HG03159 (cell line): ENCODE results near the gene OOSP4B.
"Not testable (repeated sequence)": the region's sequence is repeated elsewhere in the genome, so short reads cannot be mapped to it uniquely, and the experiment has no call there.

Experiments
- ATAC-seq: cut with Tn5 transposase; IDR thresholded peaks from one replicate; pipeline ENCODE4 v1.9.1; 2021; ENCODE audit warnings: mild to moderate bottlenecking, moderate library complexity; ENCODE audit not compliant: unreplicated experiment

OOSP4B gene

DNA sequence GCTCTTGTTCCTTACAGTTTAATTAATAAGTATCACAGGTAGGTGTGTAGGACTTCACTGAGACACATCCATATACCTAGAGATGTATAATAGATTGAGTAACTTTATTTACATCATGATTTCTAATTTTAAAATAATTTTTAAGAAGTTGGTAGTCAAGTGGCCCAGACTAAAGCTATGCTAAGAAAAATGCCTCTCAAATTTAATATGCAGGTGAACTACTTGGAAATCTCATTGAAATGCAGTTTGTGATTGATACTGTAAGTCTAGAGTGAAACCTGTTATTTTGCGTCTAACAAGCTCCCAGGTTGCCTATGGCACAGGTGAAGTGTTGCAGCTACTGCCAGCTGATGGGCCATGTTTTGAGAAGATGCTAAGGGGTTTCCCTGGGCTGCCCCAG, at the start of gene OOSP4B:
OOSP4B (plus strand) TSS at position 301 of the 400 bp plus-strand sequence.
- ATAC-seq, result no peak

GRCh38 chr11:59967677-59968394, 49.1 kb upstream of the OOSP4B start:
- no peak for ATAC-seq

- no peak for ATAC-seq
These were observed 48.6 kb upstream of the OOSP4B start for GRCh38 chr11:59968395-59968783.

- ATAC-seq, result no peak
These were observed 43.9 kb upstream of the OOSP4B start for GRCh38 chr11:59973097-59973496.

- ATAC-seq, result no peak
These were observed 35.7 kb upstream of the OOSP4B start for GRCh38 chr11:59981106-59981770.

DNA sequence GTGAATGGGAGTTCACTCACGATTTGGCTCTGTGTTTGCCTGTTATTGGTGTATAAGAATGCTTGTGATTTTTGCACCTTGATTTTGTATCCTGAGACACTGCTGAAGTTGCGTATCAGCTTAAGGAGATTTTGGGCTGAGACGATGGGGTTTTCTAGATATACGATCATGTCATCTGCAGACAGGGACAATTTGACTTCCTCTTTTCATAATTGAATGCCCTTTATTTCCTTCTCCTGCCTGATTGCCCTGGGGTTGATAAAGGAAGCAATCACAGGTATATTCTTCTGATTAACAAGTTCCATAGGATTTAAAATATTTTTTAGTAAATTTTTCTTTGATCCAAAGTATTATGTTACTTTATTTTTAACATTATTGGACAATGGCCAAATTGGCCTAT, 34.9 kb upstream of the OOSP4B start:
- ATAC-seq, result not testable (repeated sequence)

GRCh38 chr11:59983212-59983611, 33.8 kb upstream of the OOSP4B start:
- ATAC-seq, result no peak

DNA sequence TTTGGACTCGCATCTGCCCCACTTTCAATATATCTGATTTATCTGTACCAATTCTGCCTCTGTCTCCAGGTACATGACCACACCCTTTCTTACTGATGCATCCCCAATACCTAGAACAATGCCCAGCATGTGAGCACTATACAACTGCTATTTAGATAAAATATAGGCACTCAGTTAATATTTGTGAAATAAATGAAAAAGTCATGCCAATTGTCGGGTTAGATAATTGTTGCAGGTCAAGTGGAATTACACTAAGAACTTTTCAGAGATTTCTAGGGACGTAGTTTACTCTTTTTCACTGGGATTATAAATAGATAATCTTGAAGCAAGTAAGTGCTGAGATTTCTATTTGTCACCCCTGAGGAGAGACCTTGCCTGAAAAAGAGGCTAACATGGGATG, 32.6 kb upstream of the OOSP4B start:
- ATAC-seq, result no peak

GRCh38 chr11:59990421-59990820, 26.6 kb upstream of the OOSP4B start:
- ATAC-seq, result no peak

GRCh38 chr11:59992425-59992824, 24.6 kb upstream of the OOSP4B start:
- no peak for ATAC-seq

GRCh38 chr11:59997800-59998199, 19.2 kb upstream of the OOSP4B start:
- ATAC-seq, result no peak

DNA sequence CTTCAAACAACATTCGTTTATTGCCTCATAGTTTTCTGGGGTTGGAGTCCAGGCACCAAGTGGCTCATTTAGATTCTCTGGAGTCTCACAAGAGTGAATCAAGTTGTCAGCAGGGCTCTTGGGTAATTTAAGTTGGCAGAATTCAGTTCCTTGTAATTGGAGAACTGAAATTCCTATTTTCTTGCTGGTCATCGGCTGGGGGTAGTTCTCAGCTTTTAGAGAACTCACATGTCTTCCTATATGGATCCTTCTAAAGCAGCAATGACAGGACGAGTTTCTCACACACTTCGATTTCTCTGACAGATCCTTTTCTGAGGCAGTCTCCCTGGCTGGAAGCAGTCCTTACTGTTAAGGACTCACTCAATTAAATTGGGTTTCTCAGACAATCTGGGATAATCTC, 17.3 kb upstream of the OOSP4B start:
- ATAC-seq, result no peak

DNA sequence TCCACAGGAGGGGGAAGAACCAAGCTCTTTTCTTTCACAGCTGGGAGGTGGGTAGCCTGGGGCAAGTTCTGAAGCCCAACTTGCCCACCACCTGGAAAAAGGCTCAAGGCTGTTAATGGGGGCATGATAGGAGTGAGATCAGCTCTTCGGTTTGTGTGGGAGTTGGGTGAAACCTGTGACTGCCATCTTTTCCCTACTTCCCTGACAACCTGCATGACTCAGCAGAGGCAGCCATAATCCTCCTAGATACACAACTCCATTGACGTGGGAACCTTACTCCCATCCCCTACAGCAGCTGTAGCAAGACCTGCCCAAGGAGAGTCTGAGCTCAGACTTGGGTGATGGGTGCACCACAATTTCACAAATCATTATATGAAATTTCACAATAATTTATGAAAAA, 13.3 kb upstream of the OOSP4B start:
- ATAC-seq, result no peak

DNA sequence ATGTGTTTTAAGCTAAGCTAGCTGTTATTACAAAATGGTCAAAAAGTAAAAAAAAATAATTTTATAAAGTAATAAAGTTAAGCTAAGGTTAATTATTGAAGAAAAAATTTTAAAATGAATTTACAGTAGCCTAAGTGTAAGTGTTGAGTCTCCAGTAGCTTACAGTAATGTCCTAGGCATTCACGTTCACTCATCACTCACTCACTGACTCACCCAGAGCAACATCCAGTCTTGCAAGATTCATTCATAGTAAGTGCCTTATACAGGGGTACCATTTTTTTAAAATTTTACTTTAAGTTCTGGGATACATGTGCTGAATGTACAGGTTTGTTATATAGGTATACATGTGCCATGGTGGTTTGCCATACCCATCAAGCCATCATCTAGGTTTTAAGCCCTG, 11.6 kb upstream of the OOSP4B start:
- no peak for ATAC-seq

- no peak for ATAC-seq
These were observed 1.1 kb downstream of the OOSP4B start for GRCh38 chr11:60018058-60018457.

DNA sequence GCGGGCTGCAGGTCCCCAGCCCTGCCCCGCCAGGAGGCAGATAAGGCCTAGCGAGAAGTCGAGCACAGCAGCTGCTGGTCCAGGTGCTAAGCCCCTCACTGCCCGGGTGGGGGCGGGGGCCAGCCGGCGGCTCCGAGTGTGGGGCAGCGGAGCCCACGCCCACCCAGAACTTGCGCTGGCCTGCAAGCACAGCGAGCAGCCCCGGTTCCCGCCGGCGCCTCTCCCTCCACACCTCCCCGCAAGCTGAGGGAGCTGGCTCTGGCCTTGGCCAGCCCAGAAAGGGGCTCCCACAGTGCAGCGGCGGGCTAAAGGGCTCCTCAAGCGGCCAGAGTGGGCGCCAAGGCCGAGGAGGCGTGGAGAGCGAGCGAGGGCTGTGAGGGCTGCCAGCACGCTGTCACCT, 3.4 kb downstream of the OOSP4B start:
- not testable (repeated sequence) for ATAC-seq

DNA sequence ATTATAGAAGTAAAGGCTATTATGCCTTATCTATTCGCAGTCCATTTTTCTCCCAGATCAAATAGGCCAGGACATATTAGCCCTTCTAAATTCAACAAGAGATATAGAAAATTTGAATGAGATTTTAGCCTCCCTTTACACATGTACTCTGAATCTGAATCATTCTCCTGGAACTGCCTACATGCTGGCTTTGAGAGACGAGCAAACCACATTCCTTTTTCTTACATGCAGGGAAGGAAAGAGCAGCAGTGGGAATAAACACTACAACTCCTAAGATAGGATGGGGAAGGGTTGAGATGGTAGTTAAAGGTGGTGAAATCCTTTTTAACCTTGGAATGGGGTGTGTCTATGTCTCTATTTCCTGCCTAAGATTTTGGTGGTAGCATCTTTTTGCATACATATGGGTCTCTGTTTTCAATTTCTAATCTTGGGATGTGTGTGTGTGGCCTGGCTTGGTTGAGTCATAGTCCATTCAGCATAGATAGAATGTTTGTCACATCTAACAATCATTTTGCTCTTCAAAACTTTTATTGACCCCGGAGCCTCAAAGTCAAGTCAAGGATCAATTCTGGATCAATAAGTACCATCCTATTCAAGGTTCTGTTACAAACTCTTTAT, 12.1 kb downstream of the OOSP4B start:
- no peak for ATAC-seq

DNA sequence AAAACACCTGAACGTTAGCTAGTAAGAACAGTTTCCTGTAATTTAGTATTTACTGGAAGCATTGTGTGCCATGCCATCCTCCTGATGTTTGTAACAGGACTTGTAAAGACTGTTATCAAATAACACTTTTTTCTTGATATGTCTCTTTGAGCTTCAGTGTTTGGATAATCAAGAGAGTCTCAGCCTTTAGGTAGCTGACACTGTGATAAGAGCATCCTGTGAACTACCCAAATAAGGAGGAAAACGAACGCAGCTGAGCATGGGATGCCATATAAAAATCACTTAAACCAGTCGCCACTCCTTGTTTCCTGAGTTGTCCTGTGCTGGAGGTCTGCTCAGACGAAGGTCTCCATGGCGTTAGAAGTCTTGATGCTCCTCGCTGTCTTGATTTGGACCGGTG, 23.1 kb downstream of the OOSP4B start, which contains the start of gene OOSP2:
OOSP2 (plus strand) TSS at position 301 of the 400 bp plus-strand sequence; CDS start at position 352, 51 bp downstream.
- ATAC-seq, result no peak

GRCh38 chr11:60050422-60050821, 33.4 kb downstream of the OOSP4B start:
- not testable (repeated sequence) for ATAC-seq

DNA sequence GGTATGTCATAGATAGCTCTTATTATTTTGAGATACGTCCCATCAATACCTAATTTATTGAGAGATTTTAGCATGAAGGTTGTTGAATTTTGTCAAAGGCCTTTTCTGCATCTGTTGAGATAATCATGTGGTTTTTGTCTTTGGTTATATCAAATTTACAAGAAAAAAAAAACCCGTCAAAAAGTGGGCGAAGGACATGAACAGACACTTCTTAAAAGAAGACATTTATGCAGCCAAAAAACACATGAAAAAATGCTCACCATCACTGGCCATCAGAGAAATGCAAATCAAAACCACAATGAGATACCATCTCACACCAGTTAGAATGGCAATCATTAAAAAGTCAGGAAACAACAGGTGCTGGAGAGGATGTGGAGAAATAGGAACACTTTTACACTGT, 33.9 kb downstream of the OOSP4B start:
- not testable (repeated sequence) for ATAC-seq

GRCh38 chr11:60056349-60056969, 39.5 kb downstream of the OOSP4B start, which contains the start of gene MS4A3:
TSS of gene MS4A3 (plus strand) at chr11:60056665. CDS start at chr11:60061161, 4,496 bp downstream.
- no peak for ATAC-seq
